Right ventricle myocardium superior (tissue), 1 donor: ENCODE measurements around the gene PRR7. TPM values are rescaled to one million over a fixed set of nuclear protein-coding genes. Genes with fewer than 3 reads are reported as not detected.
A peak's percentile ranks its signal among the peaks of the same experiment; 100 is the strongest.
"Not testable (repeated sequence)": the region's sequence is repeated elsewhere in the genome, so short reads cannot be mapped to it uniquely, and the experiment has no call there.

Experiments
- ATAC-seq: fragments of 200-7000 bp; cut with Tn5 transposase; one replicate; pipeline ENCODE4 v1.9.1; 2020; ENCODE audit warnings: mild to moderate bottlenecking; ENCODE audit not compliant: poor library complexity
- DNase-seq: peaks from one replicate; pipeline ENCODE4 v3.0.0-alpha.2; 2020
- intact Hi-C: fragments of 100-400 bp; cut with DNase I; formaldehyde crosslinking; loops from one replicate; pipeline ENCODE4 v1.11.2; 2022
- total RNA-seq: library from RNA; stranded (reverse); fragmentation: NEBNext Ultra II Directional; extraction: Animal tissue kit (Norgen Biotek cat#: 25700); gene quantifications from one replicate; pipeline ENCODE4 v1.2.1, GENCODE V29; 2021
- donor health status: DM: no; HTN: yes; CAD: no; lungs with severe emphysema.

Gene PRR7
- total RNA-seq, 1 donor from 2014 or later, result 0.59 TPM

DNA sequence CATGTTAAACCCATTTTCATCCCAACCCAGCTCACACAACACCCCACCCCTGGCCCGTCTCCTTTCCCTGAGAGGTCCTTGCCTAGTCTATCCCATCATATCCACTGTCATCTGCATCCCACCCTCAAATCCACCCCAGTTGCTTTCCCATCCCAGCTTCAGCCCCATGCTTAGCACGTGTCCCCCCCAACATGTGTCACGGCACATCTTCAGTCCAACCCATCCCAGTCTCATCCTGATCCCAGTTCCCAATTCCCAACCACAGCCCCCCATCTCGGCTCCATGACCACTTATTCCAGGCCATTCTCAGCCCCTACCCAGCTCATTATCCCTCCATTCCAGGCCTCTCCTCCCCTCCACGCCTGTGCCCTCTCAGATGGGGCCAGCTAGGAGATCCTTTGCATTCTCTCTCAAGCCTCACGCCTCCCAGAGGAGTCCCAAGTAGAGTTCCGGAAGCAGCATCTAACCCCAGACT, 27.4 kb downstream of the PRR7 start:
- intact Hi-C loops, result no loop called here
- DNase-seq (no peak), ATAC-seq (no peak)

DNA sequence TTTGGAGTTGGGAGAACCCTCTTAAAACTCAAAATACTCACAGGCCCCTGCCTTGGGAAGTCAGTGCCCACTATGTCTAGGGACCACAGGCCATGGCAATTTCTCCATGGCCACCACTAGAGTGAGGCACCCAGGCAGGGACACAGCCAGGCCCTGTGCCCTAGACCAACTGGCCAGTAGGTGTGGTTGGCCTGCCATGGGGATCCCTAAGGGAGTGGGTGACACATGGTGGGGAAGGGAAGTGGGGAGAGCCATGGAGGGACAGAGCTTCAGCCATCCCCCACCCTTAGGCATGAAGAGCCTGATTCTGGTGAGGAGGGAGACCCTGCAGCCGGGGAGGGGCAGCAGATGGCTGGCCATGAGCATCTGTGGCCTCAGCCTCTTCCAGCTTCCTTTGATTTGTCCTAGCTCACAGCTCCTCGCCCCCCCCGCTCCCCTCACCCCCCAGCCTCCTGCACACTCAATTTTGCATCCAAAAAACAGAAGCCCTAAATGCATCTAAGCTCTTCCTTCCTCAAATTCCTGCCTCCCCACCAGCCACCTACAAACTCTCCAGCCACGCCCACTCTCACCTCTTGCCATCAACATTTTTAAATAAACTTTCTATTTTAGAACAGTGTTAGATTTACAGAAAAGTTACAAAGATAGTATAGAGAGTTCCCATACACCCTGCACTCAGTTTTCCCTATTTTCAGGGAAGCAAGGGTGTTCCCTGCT, 28.4 kb downstream of the PRR7 start:
- DNase-seq, result no peak
- intact Hi-C loops, result no loop called here
- no peak for ATAC-seq

DNA sequence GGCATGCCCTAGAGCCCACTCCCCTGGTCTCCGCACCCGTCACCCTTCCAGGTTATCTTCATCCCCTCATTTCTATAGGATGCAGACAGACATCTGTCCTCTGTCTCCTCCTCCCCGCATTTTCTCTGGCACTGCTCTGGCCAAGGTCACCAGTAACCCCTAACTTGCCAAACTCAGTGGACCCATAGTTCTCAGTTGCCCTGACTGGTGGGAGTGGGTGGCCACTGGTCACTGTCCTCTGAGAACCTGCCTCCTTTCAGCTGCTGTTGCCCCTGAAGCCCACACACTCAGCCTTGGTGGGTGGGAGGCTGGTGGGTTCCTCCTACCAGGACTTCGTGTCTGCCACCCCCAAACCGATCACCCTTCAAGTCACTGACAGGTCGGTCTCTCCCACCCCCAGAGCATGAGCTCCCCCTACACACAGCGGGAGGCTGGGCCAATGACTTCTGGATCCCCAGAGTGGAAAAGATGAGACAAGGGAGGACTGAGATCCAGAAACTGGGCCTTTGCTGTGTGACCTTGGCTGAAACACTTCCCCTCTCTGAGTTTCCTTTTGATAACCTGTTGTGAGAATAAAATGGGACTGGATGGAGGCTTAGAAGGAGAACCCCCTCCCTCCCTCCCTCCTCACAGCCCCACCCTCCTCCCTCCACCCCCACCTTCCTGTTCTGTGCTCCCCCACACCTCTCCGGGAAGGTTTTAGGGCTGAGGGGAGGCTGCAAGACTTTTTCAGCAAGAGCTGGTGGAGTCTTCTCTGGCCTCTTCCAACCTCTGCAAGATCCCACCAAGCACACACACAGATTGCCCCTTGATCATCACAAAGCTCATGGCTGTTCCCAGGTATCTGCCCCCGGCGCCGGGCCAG, 29.2 kb downstream of the PRR7 start:
- intact Hi-C loops, result no loop called here
- ATAC-seq (no peak), DNase-seq (no peak)

DNA sequence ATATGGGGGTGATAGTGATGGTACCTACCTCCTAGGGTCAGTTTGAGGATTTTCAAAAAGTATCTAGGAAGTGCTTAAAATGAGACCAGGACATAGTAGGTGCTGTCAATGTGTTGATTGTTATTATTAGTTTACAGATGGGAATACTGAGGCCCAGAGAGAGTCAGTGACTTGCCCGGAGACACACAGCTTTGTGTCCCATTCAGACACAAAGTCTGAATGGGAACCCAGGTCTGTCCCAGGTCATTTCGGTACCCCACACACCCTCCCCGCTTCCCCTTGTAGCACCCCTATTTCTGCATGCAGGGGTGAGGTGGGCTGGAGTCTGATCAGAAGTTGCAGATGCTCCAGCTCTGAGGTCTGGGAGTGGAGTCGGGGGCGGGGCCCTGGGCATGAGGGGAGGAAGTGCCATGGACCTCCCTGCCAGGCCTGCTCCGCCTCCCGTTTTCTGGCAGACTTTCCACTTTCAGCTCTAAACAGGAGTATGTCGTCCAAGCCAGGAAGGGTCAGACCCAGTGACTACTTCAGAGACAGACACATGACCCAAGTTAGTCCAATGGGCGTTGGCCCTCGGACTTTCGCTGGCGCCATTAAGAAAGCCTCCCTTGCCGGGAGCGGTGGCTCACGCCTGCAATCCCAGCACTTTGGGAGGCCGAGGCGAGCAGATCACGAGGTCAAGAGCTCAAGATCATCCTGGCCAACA, 30.1 kb downstream of the PRR7 start:
- intact Hi-C loops, result no loop called here
- DNase-seq (peak; percentile 66), ATAC-seq (no peak)

DNA sequence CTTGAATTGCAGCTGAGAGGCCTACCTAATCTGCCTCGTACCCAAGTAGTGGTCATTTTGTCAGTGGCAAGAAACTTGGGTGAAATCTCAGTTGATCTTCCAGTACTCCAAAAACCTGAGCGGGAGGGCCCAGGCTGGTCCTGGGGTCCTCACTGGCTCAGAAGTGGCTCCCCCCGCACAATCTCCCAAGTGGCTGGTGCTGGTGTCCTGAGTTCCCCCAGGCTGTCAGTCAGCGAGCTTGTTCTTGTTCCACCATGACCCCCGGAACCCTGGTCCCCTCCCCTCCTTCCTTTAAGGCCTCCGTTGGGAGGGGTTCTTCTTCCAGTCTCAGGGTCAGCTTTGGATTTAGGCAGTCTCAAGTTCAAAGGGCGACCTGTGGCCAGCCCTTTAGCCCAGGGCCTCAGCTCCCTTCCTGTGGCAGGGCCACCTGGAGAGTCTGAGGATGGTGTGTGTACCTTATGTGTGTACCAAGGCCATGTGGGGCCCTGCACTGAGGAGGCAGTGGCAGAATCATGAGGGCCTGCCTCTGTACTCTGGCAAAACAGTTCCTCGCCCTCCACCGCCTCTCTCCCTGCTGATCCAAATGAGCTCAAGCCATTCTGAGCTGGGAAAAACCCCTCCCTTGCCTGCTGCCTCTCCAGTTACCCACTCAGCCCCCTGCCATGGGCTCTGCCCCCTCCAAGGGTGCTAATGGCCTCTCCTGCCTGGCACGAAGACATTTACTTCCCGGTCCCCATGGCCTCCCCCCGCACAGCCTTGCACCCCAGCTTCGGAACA, 31.3 kb downstream of the PRR7 start:
- ATAC-seq (no peak), DNase-seq (no peak)
- intact Hi-C loops, result no loop called here

DNA sequence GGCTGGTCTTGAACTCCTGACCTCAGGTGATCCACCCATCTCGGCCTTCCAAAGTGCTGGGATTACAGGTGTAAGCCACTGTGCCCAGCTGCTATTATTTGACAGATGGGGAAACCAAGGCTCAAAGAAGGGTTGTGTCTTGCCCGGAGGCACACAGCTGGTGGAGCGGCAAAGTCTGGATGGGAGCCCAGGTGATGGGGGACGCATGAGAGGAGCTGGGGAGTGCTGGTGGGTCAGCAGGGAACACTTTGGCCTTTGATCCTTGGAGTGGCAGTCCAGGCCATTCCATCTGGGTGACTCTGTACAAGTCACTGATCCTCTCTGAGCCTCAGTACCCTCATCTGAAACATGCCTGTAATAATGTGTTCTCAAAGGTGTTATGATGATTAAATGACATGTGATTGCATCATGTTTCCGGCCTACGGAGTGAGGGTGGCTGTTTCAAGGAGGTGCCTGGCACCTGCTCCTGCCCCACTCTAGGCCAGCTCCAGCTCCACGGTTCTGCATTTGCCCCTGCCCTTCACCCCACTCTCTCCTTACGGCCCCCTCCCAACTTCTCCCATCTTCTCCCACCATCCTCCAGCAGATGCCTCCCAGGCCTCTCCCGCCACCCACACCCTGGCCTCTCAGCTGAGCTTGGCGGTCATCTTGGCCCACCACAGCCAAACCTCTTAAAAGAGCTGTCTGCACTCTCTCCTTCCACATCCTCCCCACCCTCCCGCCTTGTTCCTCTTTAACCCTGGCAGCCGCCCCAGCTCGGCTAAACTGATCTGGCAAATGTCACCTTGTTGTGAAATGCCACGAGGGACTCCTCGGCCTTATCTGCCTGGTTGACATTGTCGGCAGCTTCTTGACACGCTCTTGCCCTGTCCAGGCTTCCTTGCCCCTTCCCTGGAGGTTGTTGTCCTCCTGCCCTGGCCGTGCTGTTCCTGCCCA, 32.4 kb downstream of the PRR7 start:
- peak; percentile 95 for ATAC-seq
- peak; percentile 94 for DNase-seq
- intact Hi-C loops, result no loop called here

DNA sequence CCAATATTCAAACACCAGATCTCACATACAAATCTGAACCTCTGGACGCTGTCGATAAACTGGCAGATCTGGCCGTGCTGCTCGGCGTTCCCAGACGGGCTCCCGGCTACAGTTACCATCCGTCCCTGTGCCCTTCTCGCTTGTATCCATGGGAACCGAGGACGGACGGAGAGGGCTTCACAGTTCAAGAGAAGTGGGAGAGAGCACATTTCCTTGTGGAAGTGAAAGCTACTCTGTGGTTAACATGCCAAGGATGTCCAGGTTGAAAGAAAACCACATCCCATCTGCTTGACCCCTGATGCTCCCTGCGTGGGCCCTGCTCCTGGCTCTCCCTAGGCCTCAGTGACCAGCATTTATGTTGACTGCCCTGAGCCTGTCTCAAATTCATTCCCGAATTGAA, 33.2 kb downstream of the PRR7 start:
- DNase-seq, result no peak
- peak; percentile 7 for ATAC-seq
- intact Hi-C loops, result no loop called here

DNA sequence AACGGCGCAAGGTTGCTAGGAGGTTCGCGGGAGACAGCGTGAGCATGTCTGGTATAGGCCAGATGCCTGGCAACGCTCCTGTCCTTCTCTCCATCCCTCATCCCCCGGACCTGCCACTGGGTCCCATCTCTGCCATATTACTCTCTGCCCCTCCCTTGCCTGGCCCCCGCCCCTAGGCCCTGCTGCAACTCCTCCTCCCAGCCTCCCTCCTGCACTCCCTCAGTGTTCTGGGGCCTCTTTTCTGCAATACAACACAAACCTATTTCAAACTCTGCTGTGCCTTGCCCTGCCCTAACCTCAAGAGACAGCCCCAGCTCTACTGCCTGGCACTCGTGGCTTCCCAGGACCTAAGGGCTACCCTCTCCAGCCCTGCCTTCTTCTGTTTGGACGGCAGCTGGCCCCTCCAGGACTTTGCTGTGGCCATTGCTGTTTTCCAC, 35.8 kb downstream of the PRR7 start:
- intact Hi-C loops, result no loop called here
- ATAC-seq (no peak), DNase-seq (no peak)

DNA sequence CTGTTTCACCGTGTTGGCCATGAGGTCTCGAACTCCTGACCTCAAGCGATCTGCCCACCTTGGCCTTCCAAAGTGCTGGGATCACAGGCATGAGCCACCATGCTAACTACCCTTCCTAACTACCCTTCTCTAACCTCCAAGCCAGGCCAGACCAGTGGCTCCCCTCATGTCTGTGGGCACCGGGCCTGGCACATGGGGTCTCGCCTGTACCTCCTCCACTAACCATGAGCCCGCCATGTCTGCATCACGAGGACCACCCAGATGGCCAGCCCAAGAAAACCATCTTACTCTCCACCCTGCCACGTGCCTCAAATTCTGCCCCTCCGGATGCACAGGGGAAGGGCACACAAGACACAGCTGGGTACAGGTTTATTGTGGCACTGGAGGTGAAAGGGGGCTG, 36.4 kb downstream of the PRR7 start:
- ATAC-seq, result no peak
- no peak for DNase-seq
- intact Hi-C loops, result no loop called here

DNA sequence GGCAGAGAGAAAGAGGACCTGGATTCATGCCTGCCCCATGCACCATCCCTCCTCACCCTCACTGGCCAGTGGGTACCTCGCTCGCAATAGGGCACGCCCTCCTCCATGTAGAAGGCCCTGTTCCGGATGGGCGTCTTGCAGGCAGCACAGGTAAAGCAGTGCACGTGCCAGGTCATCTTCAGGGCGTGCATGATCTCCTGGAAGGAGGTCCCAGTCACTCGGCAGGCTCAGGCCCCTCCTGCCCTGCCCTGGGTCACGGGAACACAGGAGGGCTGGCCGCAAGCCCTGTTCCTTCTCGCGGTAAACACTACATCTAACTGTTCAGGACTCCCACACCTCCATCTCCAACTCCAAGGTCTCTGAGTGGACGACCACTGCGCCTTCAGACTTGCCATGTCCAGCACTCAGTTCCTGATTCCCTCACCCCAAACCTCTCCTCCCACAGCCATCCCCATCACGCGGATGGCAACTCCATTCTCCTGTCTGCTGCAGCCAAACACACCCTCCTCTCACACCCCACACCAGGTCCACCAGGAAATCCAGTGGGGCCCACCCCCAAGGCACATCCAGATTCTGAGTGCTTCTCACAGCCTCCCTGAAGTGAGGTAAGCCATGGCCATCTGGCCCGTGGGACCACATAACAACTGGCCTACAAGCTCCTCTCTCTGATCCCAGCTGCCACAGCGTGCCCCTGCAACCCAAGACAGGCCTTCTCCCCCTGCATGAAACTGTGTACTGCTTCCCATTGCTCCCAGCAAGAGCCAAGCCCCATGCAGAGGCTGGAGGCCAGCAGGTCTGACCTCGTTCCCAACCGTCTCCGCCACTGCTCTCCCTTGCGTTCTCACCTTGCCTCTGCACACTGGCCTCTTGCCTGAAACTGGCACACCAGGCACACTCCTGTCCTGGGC, 37.6 kb downstream of the PRR7 start:
- no peak for ATAC-seq

DNA sequence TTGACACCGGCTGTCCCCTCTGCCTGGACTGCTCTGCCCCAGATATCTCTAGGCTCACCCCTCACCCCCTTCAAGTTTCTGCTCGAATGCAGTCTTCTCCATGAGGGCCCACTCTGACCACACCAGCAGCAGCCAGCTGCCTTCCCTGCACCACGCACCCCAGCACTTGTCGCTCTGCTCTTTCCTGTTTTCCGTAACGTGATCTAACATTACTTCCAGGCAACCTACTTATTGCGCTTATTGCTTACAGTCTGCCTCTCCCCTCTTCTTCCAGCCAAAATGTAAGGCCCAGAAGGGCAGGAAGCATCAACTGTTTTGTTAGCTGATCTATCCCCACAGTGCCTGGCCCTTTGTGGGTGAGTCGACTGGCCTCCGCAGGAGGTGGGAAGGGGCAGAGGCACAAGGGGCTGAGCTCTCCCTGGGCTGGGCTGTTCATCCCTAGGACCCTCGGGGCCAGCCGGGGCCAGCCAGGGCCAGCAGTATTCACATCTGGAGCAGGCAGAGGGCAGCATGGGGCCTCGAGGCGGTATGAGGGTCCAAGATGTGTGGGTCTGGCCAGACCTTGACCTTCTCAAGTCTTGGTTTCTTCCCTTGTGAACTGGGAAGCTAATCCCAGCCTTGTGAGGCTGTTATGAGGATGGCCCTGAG, 38.4 kb downstream of the PRR7 start:
- ATAC-seq, result no peak
- intact Hi-C loops, result no loop called here
- DNase-seq, result no peak

More for the DNA sequence above, 37.6 kb downstream of the PRR7 start:
- DNase-seq, result no peak
- intact Hi-C loops, result no loop called here

DNA sequence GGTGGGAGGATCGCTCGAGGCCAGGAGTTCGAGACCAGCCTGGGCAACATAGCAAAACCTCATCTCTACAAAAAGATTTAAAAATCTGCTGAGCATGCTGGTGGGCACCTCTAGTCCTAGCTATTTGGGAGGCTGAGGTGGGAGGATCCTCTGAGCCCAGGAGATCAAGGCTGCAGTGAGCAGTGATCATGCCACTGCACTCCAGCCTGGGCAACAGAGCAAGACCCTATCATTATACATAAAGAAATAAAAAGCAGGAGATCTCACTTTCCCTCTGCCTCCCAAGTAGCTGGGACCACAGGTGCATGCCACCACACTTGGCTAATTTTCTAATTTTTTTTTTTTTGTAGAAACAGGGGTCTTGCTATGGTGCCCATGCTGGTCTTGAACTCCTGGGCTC, 39.1 kb downstream of the PRR7 start:
- ATAC-seq, DNase-seq, intact Hi-C loops: not testable (repeated sequence)

DNA sequence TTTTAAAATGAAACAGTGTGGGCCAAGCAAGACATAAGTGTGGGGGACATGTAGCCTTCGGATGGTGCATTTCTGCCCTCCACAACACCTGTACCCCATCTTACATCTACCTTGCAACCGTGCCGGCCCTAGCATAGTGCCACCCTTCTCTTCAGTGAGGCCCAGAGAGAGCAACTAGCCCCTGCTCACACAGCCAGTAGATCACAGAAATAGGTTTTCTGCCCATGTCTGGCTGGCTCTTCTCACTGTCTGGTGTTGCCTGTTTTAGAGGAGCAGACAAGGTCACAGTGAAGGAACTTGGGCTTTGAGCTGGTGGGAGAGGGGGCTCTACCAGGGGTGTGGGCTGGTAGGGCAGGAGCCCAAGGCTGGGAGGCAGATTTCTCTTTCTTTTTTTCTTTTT, 39.6 kb downstream of the PRR7 start:
- intact Hi-C loops, result no loop called here
- ATAC-seq (no peak), DNase-seq (no peak)

DNA sequence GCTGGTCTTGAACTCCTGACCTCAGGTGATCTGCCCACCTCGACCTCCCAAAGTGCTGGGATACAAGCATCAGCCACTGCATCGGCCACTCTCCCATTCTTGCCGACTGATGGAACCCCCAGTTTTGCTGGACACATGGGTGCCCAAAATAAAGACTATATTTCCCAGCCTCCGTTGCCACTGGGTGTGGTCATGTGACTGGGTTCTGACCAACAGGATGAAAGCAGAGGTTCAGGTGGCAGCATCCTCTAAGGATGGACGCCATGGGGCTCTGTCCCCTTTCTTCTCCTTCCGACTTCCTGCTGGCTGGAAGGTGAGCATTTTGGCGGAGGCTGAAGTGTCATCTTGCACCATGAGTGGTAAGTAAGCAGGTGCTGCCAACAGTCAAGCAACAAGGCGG, 40.5 kb downstream of the PRR7 start:
- ATAC-seq (no peak), DNase-seq (no peak)
- intact Hi-C loops, result no loop called here

DNA sequence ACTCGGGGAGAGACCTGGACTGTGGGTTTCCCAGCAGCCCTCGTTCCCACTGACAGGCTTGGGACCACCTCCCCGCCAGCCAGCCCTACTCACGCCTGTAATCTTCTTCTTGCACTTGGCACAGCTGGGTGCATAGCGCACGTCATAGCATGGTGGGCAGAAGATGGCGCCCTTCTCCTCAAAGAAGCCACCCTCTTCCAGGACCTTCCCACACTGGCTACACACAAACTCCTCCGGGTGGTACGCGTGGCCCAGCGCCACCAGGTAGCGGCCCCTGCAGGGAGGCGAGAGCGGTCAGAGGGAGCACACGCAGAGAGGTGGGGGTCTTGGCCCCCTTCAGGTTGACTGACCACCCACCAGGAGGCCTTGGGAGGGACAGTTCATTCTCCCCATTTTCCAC, 41.4 kb downstream of the PRR7 start:
- ATAC-seq (no peak), DNase-seq (no peak)
- intact Hi-C loops, result no loop called here

DNA sequence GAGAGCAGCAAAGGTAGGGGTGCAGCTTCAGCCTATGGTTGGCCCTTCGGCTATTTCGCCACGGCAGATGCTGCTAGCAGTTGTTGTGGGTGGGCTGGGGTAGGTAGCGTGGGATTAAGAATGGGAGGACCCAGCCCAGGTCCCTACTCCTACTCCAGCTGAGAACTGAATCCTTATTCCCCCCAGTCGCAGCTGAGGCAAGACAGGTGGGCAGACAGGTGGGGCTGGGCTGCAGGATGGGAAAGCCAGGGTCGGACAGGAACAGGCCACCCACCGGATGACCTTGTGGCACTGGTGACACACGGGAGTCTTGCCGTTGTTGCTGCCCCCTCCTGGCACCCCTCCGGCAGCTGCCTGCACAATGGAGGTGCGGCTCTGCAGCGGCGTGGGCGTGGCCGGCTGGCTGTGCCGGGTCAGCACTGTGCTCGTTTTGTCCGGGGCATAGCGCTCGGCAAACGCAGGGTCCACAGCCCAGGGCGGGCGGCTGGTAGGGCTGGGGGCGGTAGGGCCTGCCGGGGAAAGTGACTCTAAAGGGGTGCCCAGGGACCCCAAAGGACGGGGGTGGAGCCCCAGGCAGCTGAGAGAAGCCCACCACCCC, 42.6 kb downstream of the PRR7 start:
- no peak for ATAC-seq
- intact Hi-C loops, result no loop called here

More for the DNA sequence above, 42.6 kb downstream of the PRR7 start:
- DNase-seq, result no peak
